ENCODE data around the gene SLC39A1.

Gene SLC39A1

DNA sequence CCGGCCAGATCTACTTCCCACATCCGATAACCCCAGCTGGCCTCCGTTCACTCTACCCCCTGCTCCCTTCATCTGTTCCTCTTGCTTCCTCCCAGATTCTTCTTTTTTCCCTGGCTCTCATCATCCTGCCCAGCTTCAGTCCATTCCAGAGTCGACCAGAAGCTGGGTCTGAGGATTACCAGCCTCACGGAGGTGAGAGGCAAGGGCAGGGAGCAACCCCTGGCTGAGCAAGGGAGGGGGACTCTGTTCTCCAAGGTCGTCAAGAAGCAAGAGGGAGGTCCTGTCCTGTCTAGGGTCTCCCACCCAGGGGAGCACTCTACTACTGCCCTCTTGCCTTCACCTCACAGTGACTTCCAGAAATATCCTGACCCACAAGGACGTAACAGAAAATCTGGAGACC lies 10.2 kb upstream of the SLC39A1 start:
- DNase-seq = no peak

DNA sequence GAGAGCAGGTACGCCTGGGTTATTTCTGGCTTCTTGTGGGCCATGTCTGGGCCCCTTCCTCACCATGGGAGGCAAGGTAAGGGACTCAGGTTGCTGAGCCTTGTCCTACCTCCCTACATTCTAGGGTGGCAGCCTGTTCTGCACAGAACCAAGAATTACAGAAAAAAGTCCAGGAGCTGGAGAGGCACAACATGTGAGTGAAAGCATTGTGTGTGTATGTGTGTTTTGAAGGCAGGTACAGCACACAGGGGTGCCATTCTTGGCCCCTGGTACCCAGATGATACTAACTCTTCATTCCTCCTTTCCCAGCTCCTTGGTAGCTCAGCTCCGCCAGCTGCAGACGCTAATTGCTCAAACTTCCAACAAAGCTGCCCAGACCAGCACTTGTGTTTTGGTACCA lies 9.7 kb upstream of the SLC39A1 start:
- DNase-seq = no peak

DNA sequence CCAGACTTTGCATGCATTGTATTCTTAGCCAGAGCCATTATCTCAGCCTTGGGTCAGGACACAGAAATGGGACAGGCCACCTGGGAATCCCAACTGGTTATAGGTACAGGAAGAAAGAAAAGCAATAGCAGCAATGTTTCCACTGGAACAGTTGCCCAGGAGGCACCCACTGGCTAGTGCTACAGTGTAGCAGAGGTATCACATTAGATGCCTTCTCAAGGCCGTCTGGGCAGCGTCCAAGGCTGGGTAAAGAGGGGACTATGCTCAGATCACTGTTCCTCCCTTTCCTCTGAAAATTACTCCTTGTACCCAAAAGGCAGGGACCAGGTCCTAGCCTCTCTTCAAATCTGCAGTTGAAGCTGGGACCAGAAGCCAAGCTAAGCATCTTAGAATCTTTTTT lies 7.0 kb upstream of the SLC39A1 start:
- DNase-seq = no peak

DNA sequence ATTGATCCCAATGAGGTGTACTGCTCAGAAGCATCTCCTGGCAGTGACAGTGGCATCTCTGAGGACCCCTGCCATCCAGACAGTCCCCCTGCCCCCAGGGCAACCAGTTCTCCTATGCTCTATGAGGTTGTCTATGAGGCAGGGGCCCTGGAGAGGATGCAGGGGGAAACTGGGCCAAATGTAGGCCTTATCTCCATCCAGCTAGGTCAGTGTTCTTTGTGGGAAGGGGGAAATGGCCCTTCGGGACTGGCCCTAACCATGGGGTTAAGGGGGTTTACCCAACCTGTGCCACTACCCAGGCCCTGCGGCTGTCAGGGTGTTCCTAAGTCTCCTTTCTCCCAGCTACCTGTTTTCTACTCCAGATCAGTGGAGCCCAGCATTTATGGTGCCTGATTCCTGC lies 5.6 kb upstream of the SLC39A1 start:
- no peak for DNase-seq

DNA sequence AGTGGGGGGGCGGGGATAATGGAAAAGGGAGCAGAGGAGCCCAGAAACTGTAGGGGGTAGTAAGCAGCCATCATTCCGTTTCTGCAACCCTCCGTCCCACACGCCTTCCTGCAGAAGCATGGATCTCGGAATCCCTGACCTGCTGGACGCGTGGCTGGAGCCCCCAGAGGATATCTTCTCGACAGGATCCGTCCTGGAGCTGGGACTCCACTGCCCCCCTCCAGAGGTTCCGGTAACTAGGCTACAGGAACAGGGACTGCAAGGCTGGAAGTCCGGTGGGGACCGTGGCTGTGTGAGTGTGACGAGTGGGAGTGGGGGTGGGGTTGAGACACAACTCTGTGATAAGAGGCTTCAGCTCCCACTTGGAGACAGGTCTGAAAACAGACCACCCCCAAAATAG lies 5.1 kb upstream of the SLC39A1 start:
- DNase-seq = no peak

DNA sequence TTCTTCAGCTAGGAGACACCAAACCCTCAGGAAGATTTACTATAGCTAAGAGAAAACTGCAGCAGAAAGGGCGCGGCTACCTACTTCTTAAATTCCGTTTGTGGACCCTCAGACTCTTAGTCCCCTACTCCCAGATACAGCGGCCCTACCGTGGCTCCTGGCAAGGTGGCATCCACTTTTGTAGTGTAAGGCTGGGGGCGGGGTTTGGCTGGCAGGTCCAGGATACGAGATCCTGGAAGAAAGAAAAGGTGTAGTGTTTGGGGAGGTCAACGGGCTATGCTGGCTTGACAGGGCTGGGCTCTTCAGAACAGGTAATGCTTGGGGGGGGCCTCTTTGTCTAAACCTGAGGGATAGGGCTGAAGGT lies 4.6 kb upstream of the SLC39A1 start:
- DNase-seq = no peak

DNA sequence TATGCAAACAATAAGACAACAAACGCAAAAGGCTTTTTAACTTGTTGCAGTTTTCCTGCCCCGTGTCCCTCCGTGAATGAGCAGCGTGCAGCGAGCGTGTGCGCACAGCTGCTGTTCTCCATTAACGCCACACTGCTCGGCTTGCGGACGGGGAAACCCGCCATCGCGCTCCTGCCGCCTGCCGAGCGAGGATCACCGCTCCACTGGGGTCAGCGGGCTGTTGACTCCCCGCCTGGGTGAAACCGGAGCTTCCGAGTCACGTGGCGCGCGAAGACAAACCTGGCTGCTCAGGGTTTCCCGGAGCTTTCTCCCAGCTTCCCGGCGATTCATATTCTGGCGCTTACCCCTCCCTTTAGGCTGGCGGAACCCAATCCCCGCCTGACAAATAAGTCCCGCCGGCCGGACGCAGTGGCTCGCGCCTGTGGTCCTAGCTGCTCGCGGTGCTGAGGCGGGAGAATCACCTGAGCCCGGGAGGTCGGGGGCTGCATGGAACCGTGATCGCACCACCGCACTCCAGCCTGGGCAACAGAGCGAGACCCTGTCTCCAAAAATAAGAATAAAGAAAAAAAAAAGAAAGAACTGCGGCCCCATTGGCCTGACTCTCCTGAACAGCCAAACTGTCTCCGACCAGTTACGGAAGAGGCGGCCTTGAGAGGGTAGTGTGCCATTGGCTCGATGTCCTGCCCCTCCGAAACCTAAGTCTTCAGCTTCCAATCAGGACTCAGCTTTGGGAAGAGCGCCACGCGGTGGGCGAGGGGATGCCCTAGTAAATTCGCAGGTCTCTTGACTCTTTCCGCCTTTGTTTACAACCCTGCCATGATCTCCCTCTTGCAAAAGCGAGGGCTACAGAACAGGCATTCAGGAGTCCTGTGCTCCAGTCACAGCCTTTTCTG lies 4.0 kb upstream of the SLC39A1 start, which contains the start of gene CREB3L4:
Gene CREB3L4 (plus strand): TSS at position 796 of the 893 bp plus-strand sequence. CDS start 624 bp downstream, outside the sequence.
- peak; percentile 99 for DNase-seq

DNA sequence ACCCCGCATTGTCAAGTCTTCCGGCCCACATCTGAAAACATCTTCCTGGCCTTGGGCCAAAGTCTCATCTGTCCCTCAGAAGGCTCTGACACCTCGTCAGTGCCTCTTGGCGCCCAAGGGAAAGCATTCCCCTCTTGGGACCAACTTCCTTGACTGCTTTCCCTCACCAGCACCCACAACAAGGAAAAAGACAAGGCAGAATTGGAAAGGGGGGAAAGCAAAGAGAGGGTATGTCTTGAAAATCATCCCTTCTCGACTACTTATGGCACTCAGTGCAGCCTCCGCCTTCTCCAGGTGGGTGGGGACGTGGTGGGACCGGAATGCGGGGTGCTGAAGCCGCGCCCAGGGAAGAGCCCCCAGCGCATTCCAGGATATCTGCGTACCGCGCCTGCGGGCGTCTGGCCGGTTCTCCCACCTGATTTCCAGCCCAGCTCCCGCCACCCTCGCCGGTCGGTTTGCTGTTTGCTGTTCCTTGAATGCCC lies 554 bp upstream of the SLC39A1 start:
- DNase-seq = no peak

DNA sequence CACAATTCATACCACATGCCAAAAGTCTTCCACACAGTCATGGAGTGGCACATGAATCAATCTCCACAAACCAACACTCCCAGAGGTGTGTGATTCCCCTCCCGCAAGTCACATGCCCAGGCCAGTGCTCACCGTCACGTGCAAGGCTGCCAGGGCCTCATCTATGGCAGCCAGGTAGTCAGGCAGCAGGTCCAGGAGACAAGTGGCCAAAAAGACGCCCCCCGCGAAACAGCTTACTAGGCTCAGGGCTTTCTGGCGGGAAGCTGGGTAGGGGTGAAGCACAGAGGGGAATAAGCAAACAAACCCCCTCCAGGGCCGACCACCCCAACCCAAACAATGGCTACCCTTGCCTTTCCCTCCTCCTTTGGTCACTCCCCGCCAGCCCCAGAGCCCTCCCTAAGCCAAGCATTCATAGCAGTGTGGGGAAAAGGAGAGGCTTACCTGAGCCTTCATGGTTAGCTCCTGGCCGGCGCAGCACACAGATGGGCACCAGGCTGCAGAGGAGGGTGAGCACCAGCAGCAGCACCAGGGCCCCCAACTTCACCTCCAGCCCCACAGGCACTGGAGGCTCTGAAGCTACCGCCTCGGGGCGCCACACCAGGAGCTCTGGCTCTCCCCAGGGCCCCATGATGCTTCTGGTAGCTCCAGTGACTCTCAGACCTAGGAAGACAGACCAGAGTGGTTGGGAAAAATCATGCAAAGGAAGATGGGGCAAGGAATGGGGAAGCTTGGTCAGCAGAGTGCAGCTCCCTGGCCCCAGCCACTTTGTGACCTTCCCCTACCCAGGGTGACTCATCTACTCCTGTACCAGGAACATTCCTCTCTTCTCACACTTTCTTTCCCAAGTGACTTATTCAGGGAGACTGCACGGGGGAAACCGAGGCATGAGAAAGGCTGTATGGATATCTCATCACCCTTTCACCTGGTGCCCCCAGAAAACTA lies 978 bp downstream of the SLC39A1 start:
- no peak for DNase-seq

DNA sequence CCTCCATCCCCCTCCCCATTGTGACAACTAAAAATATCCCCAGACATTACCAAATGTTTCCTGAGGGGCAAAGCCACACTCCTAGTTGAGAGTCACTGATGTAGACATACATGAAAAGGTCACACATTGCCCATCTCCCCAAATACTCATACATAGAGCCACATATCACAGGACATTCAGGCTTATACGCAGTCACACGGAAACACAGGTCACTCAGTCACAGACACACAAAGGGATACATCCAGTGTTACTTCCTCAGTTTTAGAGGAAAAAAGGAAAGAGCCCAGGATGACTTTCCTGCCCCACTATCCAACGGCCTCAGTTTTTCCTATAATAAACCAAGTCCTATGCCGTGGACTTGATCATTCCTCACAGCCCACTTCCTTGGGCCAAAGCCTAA lies 1.9 kb downstream of the SLC39A1 start:
- no peak for DNase-seq

DNA sequence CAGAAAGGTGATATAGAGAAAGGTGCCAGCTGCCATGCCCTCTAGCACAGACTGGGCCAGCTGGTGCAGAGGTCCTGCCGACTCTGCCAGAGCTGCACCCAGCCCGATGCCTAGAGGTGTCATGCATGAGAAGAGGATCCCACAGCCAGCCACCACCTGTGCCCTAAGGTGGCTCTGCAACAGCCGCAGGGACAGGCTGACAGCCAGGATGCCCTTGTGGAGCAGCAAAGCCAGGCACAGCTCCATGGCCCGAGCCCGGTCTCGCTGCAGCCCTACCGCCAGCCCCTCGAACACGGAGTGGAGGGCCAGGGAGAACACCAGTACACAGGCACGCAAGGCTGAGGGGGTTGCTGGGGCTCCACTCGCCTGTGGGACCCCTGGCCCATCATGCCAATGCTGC lies 3.1 kb downstream of the SLC39A1 start:
- DNase-seq = no peak

DNA sequence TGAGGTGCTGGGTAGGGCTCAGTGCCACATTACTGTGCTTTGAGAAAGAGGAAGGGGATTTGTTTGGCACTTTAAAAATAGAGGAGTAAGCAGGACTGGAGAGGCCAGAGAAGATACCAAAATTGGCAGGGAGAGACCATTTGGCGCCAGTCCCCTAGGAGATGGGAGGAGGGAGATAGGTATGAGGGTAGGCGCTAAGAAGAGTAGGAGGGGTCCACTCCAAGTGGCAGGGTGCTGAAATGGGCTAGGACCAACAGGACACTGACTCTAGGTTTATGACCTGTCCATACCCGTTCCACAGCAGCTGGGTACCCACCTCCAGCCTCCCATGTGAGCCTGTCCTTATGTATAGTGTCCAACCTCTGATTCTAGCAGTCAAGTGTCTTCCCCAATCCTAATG lies 3.9 kb downstream of the SLC39A1 start:
- no peak for DNase-seq

DNA sequence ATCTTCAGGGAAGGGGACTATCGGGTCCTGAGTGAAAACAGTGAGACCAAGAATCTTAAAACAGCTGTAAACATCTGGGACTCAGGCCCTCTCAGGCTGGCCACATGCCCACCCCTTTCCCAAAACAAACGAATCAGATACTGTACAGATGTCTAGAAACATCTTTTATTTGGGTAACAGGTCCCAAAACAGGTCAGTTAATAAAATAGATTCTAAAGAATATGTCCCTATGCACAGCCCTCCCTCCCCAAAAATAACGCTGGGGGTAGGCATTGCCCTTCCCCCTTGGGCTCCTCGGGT lies 4.4 kb downstream of the SLC39A1 start:
- DNase-seq = no peak

DNA sequence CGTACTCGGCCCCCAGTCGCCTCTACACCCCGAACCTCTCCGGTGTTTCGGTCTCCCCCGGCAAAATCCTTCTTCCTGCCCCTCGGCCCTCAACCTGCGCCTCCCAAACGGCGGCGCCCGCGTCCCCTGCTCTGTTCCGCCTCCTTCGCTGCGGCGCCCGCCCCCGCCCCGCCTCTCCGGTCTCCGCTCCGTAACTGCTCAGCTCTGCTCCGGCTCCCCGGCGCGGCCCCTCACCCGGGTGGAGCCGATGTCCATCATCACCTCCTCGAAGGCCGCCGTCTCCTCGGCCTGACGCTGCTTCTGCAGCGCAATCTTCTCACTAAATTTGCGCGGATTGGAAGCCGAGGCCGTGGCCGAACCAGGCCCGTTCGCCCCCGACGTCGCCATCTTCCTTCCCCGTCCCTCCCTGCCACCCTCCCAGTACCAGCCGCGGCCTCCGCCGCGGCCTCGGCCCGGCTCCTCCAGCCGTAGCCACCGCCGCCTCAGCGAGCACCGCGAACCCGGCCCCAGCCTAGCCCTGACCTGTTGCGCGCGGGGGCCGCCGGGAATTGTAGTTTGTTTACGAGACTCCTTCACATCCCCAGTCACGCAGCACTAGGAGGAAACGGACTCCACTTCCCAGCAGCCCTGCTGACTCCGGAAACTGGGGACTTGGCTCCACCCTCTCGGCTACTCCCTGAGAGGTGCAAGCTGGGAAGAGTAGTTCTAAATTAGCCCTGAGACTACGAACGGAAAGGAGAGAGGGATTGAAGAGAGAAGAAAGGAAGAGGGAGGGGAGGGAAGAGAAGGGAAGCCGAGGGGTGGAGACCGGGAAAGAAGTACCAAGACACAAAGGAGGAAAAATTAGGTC lies 5.0 kb downstream of the SLC39A1 start, which contains the start of gene CRTC2:
Gene CRTC2 (minus strand): TSS at position 502 of the 850 bp plus-strand sequence. CDS start 115 bp downstream, at position 387.
- peak; percentile 99 for DNase-seq

DNA sequence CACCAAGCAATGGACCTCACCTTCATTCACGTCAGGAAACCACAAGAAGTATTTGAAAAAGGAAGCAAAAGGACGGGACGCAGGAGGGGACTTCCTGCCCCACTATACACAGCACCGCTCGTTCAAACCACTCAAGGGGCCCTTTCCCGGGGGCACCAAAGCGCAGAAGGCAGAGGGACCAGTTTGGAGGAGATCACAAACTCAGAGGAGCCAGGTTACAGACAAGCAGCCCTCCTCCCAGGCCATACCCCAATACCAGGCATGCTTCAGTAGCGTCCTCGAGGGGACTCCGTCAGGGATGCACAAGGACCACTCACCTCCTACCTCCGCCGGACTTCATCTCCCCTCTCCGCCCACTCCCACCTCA lies 5.6 kb downstream of the SLC39A1 start:
- no peak for DNase-seq

DNA sequence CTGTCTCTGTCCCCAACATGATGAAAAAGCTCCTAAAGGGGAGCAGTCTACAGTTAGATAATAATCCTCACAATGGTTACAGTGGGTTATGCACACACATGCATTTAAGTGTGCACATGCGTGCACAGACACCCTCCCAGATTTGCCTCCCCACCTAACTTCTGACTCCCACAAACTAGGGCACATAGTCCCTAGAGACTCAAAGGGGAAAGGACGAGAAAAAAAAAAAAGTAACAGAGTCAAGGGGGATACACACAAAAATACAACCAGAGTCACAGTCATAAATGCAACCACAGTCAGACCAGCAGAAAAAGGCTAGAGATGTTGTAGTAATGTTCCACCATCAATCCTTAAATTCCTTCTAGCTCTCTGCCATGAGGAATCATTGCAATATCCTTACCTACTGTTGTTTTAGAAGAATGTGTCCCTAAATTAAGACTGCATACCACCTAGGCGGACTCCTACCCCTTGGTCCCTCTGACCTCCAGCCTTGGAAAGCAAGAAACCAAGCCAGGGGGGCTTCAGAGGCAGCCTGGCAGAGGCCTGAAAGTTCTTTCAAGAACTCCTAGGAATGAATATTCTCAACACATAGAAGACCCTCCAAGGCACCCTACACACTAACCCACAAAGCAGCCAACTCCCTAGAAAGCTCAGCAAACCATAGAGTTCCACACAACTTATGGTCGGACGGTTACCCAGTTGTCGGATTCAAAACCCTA lies 6.2 kb downstream of the SLC39A1 start:
- DNase-seq = no peak

DNA sequence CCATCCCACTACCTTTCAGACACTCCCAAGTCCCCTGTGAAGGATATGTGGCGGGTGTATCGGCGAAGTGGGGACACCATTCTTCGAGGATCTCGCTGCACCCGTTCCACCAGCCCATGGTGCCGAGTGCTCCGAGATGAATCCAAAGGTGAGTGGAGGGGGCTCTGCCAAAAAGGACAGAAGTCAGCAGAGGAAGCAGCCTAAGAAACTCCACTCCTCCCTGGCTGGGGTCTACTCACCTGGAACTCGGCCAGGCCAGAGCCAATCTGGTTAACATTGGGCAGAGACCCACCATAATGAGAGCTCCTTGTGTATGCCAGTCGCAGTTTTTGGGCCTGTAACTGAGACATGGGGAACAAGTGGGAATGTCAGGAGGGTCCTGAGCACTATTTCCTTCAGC lies 8.5 kb downstream of the SLC39A1 start:
- no peak for DNase-seq

DNA sequence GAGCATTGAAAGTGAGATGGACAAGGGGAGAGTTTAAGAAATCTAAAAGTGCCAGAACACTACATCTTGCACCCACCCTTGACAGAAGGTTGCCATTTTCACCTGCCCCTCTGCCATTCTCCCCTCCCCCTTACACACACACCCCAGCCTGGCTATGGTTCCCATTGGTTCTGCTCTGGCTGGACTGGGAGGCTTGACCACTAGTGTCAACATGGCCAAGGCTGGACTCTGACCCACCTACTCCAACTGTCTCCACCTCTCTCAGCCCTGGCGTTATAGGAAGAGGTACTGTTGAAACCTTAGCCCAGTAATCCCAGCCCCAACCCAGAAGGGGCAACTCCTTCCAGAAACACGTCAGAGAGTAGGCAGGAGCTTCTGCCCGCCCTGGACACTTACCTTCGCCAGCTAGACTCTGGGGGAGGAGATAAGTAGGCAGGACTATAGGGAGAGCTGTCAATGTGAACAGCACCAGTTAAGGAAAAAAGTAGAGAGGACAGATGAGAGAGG lies 9.4 kb downstream of the SLC39A1 start:
- no peak for DNase-seq

DNA sequence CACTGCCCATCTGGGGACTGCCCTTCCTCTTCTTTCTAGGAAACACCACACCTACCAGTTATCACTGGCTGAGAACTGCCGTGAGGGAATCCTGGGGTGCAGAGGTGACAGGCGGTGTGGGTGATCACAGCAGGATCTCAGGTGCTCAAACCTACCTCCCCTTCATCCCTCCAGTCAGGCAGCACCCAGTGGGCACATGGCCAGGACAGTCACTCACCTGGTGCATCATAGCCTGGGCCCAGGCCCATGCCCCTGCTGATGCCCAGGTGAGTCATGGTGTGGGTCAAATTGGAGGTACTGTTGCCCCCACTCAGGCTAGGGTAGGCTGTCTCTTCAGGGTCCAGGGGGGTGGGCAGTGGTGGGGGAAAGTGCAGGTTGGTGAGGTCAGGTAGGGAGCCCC lies 11.5 kb downstream of the SLC39A1 start:
- DNase-seq = no peak

DNA sequence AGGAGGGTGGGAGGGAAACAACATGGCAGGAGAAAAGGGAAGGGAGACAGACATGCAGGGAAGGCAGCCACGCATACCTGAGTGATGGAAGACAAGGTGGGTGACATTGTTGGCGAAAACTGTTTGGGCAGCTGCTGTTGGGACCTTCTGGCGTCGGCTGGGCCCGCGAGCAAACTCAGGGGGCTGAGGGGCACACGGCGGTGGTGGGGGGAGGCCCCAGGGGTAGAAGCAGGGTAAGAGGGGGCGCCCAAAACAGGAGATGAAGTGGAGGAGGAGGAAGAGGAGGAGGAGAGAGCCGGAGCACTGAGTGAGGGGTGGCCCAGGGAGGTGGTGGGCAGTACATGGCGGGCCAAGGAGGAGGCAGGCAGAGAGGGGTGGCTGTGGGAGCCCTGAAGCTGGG lies 12.2 kb downstream of the SLC39A1 start:
- no peak for DNase-seq

DNA sequence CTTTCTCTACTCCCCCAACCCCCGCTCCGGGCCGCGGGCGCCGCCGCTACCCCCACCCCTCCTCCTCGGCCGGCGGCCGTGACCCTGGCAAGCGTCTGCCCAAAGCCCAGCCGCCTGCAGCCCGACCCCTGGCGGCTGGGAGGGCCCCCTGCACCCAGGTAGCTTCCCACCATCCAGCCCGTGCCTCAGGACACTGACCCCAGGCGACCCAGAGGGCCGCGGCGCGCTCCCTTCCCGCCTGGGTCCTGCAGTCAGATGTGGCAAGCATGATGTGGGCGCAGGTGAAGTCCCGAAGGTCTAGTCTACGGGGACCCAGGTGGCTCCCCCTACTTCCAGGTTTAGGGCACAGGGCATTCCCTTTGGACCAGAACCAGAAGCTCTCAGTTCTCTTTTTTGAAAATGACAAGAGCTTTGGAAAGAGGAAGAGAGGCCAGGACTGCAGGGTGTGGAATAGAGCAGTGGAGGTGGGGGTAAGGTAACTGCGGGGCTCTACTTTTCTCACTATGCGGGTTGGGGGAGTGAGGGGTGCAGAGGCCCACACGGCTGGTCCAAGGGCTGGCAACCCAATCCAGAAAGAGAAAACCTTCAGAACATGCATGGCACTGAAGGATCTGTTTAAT lies 16.6 kb downstream of the SLC39A1 start, which contains the start of gene DENND4B:
Gene DENND4B (minus strand): TSS at position 97 of the 620 bp plus-strand sequence. CDS start 2,344 bp downstream, outside the sequence.
- DNase-seq = no peak
